DOHH2 (cell line): ENCODE data around the gene GDNF.

Source experiments
- CTCF ChIP-seq: fragments of 200-600 bp; sonication (generic); IDR thresholded peaks from one replicate; pipeline ENCODE4 v1.5.1; 2014; ENCODE audit warnings: antibody characterized with exemption, mild to moderate bottlenecking, low read depth, low read length; ENCODE audit not compliant: poor library complexity, severe bottlenecking
- EZH2phosphoT487 ChIP-seq: fragments of 200-600 bp; sonication (generic); IDR thresholded peaks from 2 replicates; pipeline ENCODE4 v1.6.1; 2017; ENCODE audit warnings: borderline replicate concordance, mild to moderate bottlenecking, antibody characterized with exemption, low read length, moderate library complexity, mixed read lengths

- TF ChIP-seq CTCF (no peak), EZH2phosphoT487 (no peak)
Measured at GRCh38 chr5:37791321-37791720, 48.5 kb downstream of the GDNF start.
